GM12892 (cell line): ENCODE measurements around the gene RALGPS1.

Source experiments
- POLR2A ChIP-seq: IDR thresholded peaks from 2 replicates; pipeline ENCODE4 v1.6.1; 2011; ENCODE audit warnings: low read depth, low read length, control low read depth
- POLR2AphosphoS5 ChIP-seq: IDR thresholded peaks from 2 replicates; pipeline ENCODE4 v1.6.1; 2011; ENCODE audit warnings: low read depth, low read length, control low read depth

DNA sequence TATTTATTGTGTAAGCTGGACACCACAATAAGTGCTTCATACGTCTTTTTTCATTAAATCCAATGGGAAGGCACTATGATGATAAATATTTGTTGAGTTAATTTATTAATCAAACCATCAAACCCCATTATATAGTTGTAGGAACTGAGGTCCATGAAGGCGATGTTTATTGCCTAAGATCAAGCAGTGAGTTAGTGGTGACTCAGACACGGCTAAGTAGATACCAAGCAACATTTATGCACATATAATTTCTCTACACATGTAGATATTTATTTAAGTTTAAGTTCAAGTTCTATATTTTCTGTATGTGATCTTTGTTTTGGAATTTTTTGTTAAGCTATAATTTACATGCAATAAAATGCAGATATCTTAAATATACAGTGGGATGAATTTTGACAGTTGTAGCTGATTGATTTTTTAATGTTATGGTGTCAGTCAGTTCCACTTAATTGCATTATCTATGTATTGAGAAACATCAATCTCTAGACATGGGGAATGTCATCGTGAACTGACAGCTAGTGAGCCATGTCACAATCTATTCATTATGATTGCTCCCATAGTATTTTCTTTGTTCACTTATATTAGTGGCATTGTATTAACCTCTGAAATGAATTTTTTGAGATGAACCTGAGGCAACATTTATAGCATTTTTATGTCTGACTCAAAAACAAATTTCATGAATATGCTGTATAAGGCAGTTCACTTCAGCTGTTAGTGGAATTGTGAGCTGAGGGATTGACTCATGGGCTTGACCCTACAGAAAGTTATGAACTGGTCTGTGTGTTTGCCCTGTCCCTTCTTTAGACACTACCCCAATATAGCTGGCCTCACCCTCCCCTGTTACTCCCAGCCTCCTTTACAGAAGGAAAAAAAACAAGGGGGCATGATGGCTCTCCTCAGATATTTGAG is 338.1 kb downstream of the RALGPS1 start:
- TF ChIP-seq POLR2AphosphoS5 (no peak), POLR2A (no peak)
